ENCODE data around the gene OR6S1.

OR6S1 gene

GRCh38 chr14:20682435-20683124 lies 41.1 kb upstream of the OR6S1 start (continued):
- TF ChIP-seq ZBTB49 (tag by site-specific recombination; IDR thresholded peaks at IDR 0.05; ENCODE audit: low read depth) (no peak), ZBTB10 (tag by site-specific recombination; IDR thresholded peaks at IDR 0.05) (peak; percentile 70)

- Histone ChIP-seq H3K36me3 (ENCODE audit: control insufficient read depth in 2 of 2, insufficient read depth in 1 of 2, low read length in 2 of 2) (no peaks in the 10 kb centered on the region), H3K4me3 (ENCODE audit: low read depth, low read length) (peak overlapping the region; percentile 68), H3K4me1 (ENCODE audit: control insufficient read depth, insufficient read depth, low read length) (no peaks in the 10 kb centered on the region; the same call in 1 of the 2 replicates), H3K9me3 (ENCODE audit: control insufficient read depth, insufficient read depth, low read depth, low read length) (no peaks in the 10 kb centered on the region), H3K27ac (ENCODE audit: extremely low read depth, low read depth, low read length) (peak overlapping the region; percentile 96)
- TF ChIP-seq KLF17 (tag by site-specific recombination; IDR thresholded peaks at IDR 0.05) (no peak), ZNF677 (tag by site-specific recombination; IDR thresholded peaks at IDR 0.05) (no peak), CTCF (tag by site-specific recombination; IDR thresholded peaks at IDR 0.05) (no peak), ZSCAN18 (tag by site-specific recombination; IDR thresholded peaks at IDR 0.05) (no peak), KLF16 (tag by site-specific recombination; IDR thresholded peaks at IDR 0.05) (no peak), ELK4 (IDR thresholded peaks at IDR 0.05; ENCODE audit: borderline replicate concordance, low read depth, low read length) (no peak), ZNF658 (tag by site-specific recombination; IDR thresholded peaks at IDR 0.05) (no peak), ZNF791 (tag by site-specific recombination; IDR thresholded peaks at IDR 0.05) (no peak), ZSCAN16 (tag by site-specific recombination; IDR thresholded peaks at IDR 0.05) (no peak), ZNF610 (tag by site-specific recombination; IDR thresholded peaks at IDR 0.05; ENCODE audit: borderline replicate concordance) (no peak), ZNF121 (tag by site-specific recombination; IDR thresholded peaks at IDR 0.05) (no peak), ZNF555 (tag by site-specific recombination; conservative IDR thresholded peaks at IDR 0.05) (no peak), ZNF112 (tag by site-specific recombination; IDR thresholded peaks at IDR 0.05) (no peak)
- POLR2A ChIA-PET = interaction anchor here (0.9 to 4.8 kb wide), 13 partner anchors 13 to 340 kb away, joined by 3 to 40 read pairs (median 5); partner anchors contain the start of genes PARP2, PIP4P1 and PNP
- CTCF ChIA-PET = interaction anchor here (0.7 to 2.9 kb wide), 8 partner anchors 9 to 289 kb away, joined by 3 to 13 read pairs (median 4); no protein-coding TSS in a partner anchor
These were observed 40.6 kb upstream of the OR6S1 start for GRCh38 chr14:20682127-20682434.

Data from HEK293 (cell line).